HCT116 (cell line): ENCODE results near the gene ESPN.
"Not testable (repeated sequence)": the region's sequence is repeated elsewhere in the genome, so short reads cannot be mapped to it uniquely, and the experiment has no call there.

Experiments used
- EZH2 ChIP-seq: fragments of 200-600 bp; sonication (generic); IDR thresholded peaks from 2 replicates; pipeline ENCODE4 v1.6.1; 2017; ENCODE audit warnings: antibody characterized with exemption, mixed run types
- JUND ChIP-seq: IDR thresholded peaks from 2 replicates; pipeline ENCODE4 v1.6.1; 2012
- POLR2A ChIP-seq: IDR thresholded peaks from 2 replicates; pipeline ENCODE4 v1.7.0; 2011; ENCODE audit warnings: borderline replicate concordance; ENCODE audit not compliant: insufficient read depth, insufficient read length; ENCODE audit errors: extremely low read depth
- RAD21 ChIP-seq: IDR thresholded peaks from 2 replicates; pipeline ENCODE4 v1.6.1; 2012; ENCODE audit warnings: low read depth, mild to moderate bottlenecking
- SP1 ChIP-seq: IDR thresholded peaks from 2 replicates; pipeline ENCODE4 v1.6.1; 2012; ENCODE audit warnings: low read depth
- ZFX ChIP-seq: fragments of 450-650 bp; IDR thresholded peaks from 2 replicates; pipeline ENCODE4 v1.6.1; 2017
- ZNF274 ChIP-seq: fragments of 200-500 bp; sonication (Bioruptor generic); IDR thresholded peaks from 2 replicates; pipeline ENCODE4 v1.6.1; 2014; ENCODE audit warnings: mild to moderate bottlenecking, low read depth, low read length, inconsistent platforms
- TF ChIP-seq, protein P1 (sequence below): IDR thresholded peaks from 2 replicates; pipeline ENCODE4 v1.6.1; 2012
- TF ChIP-seq, protein P2 (sequence below), 3 experiments: fragments of 200-600 bp in 1 of 3; sonication (generic) in 1 of 3; IDR thresholded peaks in 2 of 3; conservative IDR thresholded peaks in 1 of 3; 2 replicates each; pipeline ENCODE4 v1.5.1; 2012 to 2017; ENCODE audit warnings: low read depth in 2 of 3, low read length in 2 of 3, antibody characterized with exemption in 1 of 3, borderline replicate concordance in 1 of 3, control low read depth in 1 of 3, mild to moderate bottlenecking in 1 of 3, mixed read lengths in 1 of 3, mixed run types in 1 of 3, moderate library complexity in 1 of 3; ENCODE audit not compliant: insufficient read depth in 1 of 3
- TF ChIP-seq, protein P3 (sequence below): IDR thresholded peaks from 2 replicates; pipeline ENCODE4 v1.6.1; 2012

DNA sequence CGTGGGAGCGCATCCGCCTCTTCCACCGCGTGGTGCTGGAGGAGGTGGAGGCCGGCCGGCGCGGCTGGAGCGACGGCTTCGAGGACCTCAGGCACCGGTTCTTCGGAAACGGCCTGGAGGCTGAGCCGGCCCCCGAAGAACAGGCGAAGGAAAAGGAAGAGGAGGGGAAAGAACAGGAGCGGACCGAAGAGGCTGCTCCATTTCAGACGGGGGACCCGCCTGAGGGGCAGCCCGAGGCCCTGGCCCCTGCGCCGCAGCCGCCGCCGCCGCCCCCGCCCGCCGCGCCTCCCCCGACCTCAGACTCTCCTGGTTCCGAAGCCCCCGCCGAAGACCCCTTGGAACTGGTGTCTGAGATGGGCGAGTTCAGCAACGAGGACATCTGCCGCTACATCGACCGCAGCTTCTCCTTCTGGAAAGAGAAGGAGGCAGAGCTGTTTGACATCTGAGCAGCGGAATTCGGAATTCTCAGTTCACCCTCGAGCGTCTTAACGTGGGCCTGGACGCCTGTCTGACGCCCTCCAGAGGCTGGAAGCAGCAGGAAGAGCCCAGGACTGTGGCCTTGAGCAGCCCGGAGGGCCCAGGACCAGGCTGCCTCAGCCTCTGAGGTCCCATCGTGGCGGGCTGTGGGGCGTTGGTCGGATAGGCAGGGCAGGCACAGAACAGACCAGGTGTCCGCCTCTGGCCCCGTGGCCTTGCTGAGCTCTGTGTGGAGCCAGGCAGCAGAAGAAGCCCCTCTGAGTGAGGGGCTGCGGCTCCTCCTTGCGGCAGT is 31.4 kb downstream of the ESPN start:
- TF ChIP-seq, protein P1, sequence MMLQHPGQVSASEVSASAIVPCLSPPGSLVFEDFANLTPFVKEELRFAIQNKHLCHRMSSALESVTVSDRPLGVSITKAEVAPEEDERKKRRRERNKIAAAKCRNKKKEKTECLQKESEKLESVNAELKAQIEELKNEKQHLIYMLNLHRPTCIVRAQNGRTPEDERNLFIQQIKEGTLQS = not testable (repeated sequence)
- TF ChIP-seq ZFX, SP1, JUND, POLR2A, RAD21, ZNF274, EZH2: not testable (repeated sequence)
- TF ChIP-seq, protein P2, sequence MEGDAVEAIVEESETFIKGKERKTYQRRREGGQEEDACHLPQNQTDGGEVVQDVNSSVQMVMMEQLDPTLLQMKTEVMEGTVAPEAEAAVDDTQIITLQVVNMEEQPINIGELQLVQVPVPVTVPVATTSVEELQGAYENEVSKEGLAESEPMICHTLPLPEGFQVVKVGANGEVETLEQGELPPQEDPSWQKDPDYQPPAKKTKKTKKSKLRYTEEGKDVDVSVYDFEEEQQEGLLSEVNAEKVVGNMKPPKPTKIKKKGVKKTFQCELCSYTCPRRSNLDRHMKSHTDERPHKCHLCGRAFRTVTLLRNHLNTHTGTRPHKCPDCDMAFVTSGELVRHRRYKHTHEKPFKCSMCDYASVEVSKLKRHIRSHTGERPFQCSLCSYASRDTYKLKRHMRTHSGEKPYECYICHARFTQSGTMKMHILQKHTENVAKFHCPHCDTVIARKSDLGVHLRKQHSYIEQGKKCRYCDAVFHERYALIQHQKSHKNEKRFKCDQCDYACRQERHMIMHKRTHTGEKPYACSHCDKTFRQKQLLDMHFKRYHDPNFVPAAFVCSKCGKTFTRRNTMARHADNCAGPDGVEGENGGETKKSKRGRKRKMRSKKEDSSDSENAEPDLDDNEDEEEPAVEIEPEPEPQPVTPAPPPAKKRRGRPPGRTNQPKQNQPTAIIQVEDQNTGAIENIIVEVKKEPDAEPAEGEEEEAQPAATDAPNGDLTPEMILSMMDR (IDR thresholded peaks at IDR 0.05 in 2 of 3, conservative IDR thresholded peaks at IDR 0.05 in 1 of 3; ENCODE audit: borderline replicate concordance in 1 of 3, insufficient read depth in 1 of 3, low read depth in 2 of 3, low read length in 2 of 3) = not testable (repeated sequence)
- TF ChIP-seq, protein P3, sequence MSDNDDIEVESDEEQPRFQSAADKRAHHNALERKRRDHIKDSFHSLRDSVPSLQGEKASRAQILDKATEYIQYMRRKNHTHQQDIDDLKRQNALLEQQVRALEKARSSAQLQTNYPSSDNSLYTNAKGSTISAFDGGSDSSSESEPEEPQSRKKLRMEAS = not testable (repeated sequence)
